Hepatocyte (in vitro differentiated cells): Measurements from ENCODE around the gene NNAT. TPM values are rescaled to one million over a fixed set of nuclear protein-coding genes. Genes with fewer than 3 reads are reported as not detected.
A peak's percentile ranks its signal among the peaks of the same experiment; 100 is the strongest.

ENCODE experiments used
- DNase-seq: peaks from one replicate; pipeline ENCODE4 v3.0.0-alpha.2; 2016; ENCODE audit warnings: low spot score
- H2AFZ ChIP-seq: fragments of 200-600 bp; sonication (generic); 2 replicates; pipeline ENCODE4 v1.6.0; 2016; ENCODE audit warnings: antibody characterized with exemption, mild to moderate bottlenecking
- H3K27ac ChIP-seq: fragments of 200-600 bp; sonication (generic); 2 replicates; pipeline ENCODE4 v1.5.1; 2016; ENCODE audit warnings: mild to moderate bottlenecking
- H3K27me3 ChIP-seq: fragments of 200-600 bp; sonication (generic); 2 replicates; pipeline ENCODE4 v1.6.1; 2016
- H3K36me3 ChIP-seq: fragments of 200-600 bp; sonication (generic); replicated peaks from 2 replicates; pipeline ENCODE4 v1.5.1; 2016; ENCODE audit warnings: low read depth; ENCODE audit not compliant: insufficient read depth
- H3K4me1 ChIP-seq: fragments of 200-600 bp; sonication (generic); 2 replicates; pipeline ENCODE4 v1.5.1; 2016; ENCODE audit warnings: mild to moderate bottlenecking, moderate library complexity; ENCODE audit not compliant: insufficient read depth
- H3K4me2 ChIP-seq: fragments of 200-600 bp; sonication (generic); 2 replicates; pipeline ENCODE4 v1.6.0; 2016
- H3K4me3 ChIP-seq: fragments of 200-600 bp; sonication (generic); 2 replicates; pipeline ENCODE4 v1.5.1; 2016; ENCODE audit warnings: mild to moderate bottlenecking
- H3K79me2 ChIP-seq: fragments of 200-600 bp; sonication (generic); 2 replicates; pipeline ENCODE4 v1.6.0; 2017; ENCODE audit warnings: mild to moderate bottlenecking
- H3K9me2 ChIP-seq: fragments of 200-600 bp; sonication (generic); replicated peaks from 2 replicates; pipeline ENCODE4 v1.6.0; 2017; ENCODE audit warnings: mild to moderate bottlenecking; ENCODE audit not compliant: insufficient read depth
- H3K9me3 ChIP-seq: fragments of 200-600 bp; sonication (generic); 2 replicates; pipeline ENCODE4 v1.5.1; 2016; ENCODE audit warnings: low read depth, mild to moderate bottlenecking
- H4K20me1 ChIP-seq: fragments of 200-600 bp; sonication (generic); 2 replicates; pipeline ENCODE4 v1.6.0; 2016; ENCODE audit warnings: mild to moderate bottlenecking; ENCODE audit not compliant: insufficient read depth, poor library complexity, severe bottlenecking
- EZH2 ChIP-seq: fragments of 200-600 bp; sonication (generic); IDR thresholded peaks from 2 replicates; pipeline ENCODE4 v1.6.1; 2016; ENCODE audit warnings: antibody characterized with exemption, mild to moderate bottlenecking, borderline replicate concordance
- EZH2phosphoT487 ChIP-seq: fragments of 200-600 bp; sonication (generic); IDR thresholded peaks from one replicate; pipeline ENCODE4 v1.6.1; 2018; ENCODE audit warnings: antibody characterized with exemption, mild to moderate bottlenecking, low read depth, moderate library complexity; ENCODE audit not compliant: unreplicated experiment, severe bottlenecking
- WGBS: methylation state at CpG from one replicate; pipeline ENCODE4 v1.1.6; 2016; ENCODE audit warnings: low lambda C conversion rate; ENCODE audit errors: missing lambda C conversion rate; 5-methylcytosine and 5-hydroxymethylcytosine counted together
- polyA plus RNA-seq: library from polyadenylated mRNA; unstranded; fragments of >200 nt; fragmentation: Nextera tagmentation; extraction: Ambion mirVana; gene quantifications from 2 replicates; pipeline ENCODE4 v1.2.1, GENCODE V29; 2016
- total RNA-seq: library from RNA; depleted of rRNA; stranded (reverse); fragments of >200 nt; gene quantifications from 2 replicates; pipeline ENCODE4 v1.2.3, GENCODE V29; 2014
- TF ChIP-seq, protein P1 (sequence below): fragments of 200-600 bp; sonication (generic); IDR thresholded peaks from 2 replicates; pipeline ENCODE4 v1.5.1; 2016; ENCODE audit warnings: antibody characterized with exemption, mild to moderate bottlenecking; ENCODE audit not compliant: poor library complexity

The NNAT gene
- total and polyA plus RNA-seq, 2 experiments from 2014 or later, result 1.1 TPM; not detected in 1

DNA sequence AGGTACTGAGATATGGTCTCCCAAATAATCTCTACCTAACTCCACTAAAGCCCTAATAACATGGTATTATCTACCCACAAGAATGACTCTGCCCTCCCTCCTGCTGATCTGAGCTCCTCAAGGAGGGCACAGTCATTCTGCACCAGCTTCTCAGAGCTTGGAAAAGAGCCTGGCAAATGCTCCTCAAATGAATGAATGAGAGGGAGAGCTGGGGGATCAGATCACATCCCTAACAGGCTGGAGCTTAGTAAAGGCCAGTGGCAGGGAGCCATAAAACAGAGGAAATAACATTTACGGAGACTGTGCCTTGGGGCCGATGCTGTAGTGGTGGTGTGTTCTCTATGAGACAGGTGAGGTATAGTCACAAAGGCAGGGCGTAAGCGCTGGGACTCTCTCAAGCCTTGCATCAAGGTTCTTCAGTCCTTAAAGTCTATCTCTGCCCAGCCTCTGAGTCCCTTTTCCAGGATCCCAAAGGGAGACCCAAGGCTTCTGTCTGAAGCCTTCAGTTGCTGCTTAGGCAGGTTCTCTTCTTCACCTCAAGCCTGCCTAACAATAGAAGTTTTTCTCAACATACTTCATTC is 7.2 kb upstream of the NNAT start:
- no peaks in the 10 kb centered on the region for H3K9me2 ChIP-seq
- no peaks in the 10 kb centered on the region for H3K36me3 ChIP-seq
- no peak overlapping the region for H3K27ac ChIP-seq
- peaks cover 38% of the 10 kb centered on the region for H4K20me1 ChIP-seq
- no peak for DNase-seq
- no peaks in the 10 kb centered on the region for H3K9me3 ChIP-seq
- TF ChIP-seq, protein P1, sequence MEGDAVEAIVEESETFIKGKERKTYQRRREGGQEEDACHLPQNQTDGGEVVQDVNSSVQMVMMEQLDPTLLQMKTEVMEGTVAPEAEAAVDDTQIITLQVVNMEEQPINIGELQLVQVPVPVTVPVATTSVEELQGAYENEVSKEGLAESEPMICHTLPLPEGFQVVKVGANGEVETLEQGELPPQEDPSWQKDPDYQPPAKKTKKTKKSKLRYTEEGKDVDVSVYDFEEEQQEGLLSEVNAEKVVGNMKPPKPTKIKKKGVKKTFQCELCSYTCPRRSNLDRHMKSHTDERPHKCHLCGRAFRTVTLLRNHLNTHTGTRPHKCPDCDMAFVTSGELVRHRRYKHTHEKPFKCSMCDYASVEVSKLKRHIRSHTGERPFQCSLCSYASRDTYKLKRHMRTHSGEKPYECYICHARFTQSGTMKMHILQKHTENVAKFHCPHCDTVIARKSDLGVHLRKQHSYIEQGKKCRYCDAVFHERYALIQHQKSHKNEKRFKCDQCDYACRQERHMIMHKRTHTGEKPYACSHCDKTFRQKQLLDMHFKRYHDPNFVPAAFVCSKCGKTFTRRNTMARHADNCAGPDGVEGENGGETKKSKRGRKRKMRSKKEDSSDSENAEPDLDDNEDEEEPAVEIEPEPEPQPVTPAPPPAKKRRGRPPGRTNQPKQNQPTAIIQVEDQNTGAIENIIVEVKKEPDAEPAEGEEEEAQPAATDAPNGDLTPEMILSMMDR, result no peak
- TF ChIP-seq EZH2phosphoT487, result no peak
- no peak for TF ChIP-seq EZH2
- WGBS, result 80% methylated on average over 4 of the region's 4 CpGs
- H2AFZ ChIP-seq, result no peak overlapping the region
- H3K4me2 ChIP-seq, result no peak overlapping the region
- peaks cover 29% of the 10 kb centered on the region for H3K4me1 ChIP-seq
- no peak overlapping the region for H3K4me3 ChIP-seq
- H3K79me2 ChIP-seq, result peaks cover 80% of the 10 kb centered on the region
- no peaks in the 10 kb centered on the region for H3K27me3 ChIP-seq

GRCh38 chr20:37515876-37516275 is 5.2 kb upstream of the NNAT start:
- Histone ChIP-seq H3K4me3 (no peak overlapping the region), H3K27ac (peak overlapping the region; percentile 78), H3K79me2 (peaks cover 91% of the 10 kb centered on the region), H3K36me3 (no peaks in the 10 kb centered on the region), H3K4me2 (no peak overlapping the region), H4K20me1 (peaks cover 58% of the 10 kb centered on the region), H2AFZ (no peak overlapping the region), H3K9me3 (no peaks in the 10 kb centered on the region), H3K9me2 (no peaks in the 10 kb centered on the region), H3K4me1 (peaks cover 40% of the 10 kb centered on the region), H3K27me3 (no peaks in the 10 kb centered on the region)
- TF ChIP-seq, protein P1, result no peak
- no peak for TF ChIP-seq EZH2phosphoT487
- TF ChIP-seq EZH2, result no peak
- DNase-seq, result no peak
- WGBS, result 85% methylated on average over 4 of the region's 4 CpGs

GRCh38 chr20:37516811-37517750 is 4.0 kb upstream of the NNAT start:
- 33% methylated on average over 13 of the region's 13 CpGs for WGBS
- Histone ChIP-seq H2AFZ (no peak overlapping the region), H3K27me3 (no peaks in the 10 kb centered on the region), H3K9me3 (no peaks in the 10 kb centered on the region), H3K4me2 (peak overlapping the region; percentile 45), H3K36me3 (no peaks in the 10 kb centered on the region), H3K9me2 (no peaks in the 10 kb centered on the region), H4K20me1 (peaks cover 64% of the 10 kb centered on the region), H3K4me1 (peaks cover 40% of the 10 kb centered on the region), H3K27ac (peak overlapping the region; percentile 78), H3K79me2 (peaks cover 97% of the 10 kb centered on the region), H3K4me3 (no peak overlapping the region)
- TF ChIP-seq EZH2phosphoT487 (no peak), EZH2 (no peak)
- TF ChIP-seq, protein P1, result no peak
- DNase-seq, result peak; percentile 63
